DMS79 treated with DMSO at 0.1 percent for 48 hours (cell line): ENCODE results near the gene CASP6.

Source experiments
- DNase-seq: peaks from one replicate; lab custom pipeline; 2025; lab: John Stamatoyannopoulos, UW

Gene CASP6

DNA sequence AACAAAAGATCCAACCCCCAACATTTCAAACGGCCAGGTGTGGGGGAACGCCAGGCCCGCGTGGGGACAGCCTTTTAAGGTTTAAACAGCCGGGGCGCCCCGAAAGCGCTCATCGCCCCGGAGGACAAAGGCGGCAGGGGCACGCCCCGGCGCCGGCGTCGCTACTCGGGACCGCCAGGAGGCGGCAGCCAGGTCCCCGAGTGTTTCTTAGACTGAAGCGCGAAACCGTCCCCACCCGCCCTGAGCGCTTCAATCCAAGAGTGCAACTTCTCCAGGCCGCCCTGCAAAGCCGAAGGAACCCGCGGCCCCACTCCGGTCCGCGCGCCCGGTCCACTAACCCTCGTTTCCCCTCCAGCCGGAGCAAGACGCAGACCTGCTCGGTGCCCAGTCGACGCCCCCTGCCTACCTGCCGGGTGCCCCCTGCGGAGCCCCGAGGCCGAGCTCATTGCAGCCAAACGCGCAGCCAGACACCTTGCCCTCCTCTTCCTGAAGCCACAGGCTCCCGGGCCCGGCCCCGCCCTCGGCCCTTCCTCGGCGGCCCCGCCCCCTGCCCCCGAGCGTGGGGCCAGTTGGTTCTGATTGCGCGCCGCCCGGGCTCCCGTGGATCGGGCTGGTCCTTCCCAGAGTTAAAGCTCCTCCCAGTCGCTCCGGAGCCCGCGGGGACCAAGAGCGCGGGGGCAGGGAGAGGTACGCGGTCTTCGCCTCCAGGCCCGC is at the start of gene CASP6:
Gene CASP6 (minus strand): TSS at position 496 of the 714 bp plus-strand sequence. CDS start 50 bp downstream, at position 446.
- DNase-seq = peak; percentile 34

- DNase-seq = no peak
Observed at GRCh38 chr4:109752525-109752924, 49.3 kb upstream of the CASP6 start.

- DNase-seq = no peak
Observed at GRCh38 chr4:109751852-109752251, 48.6 kb upstream of the CASP6 start.

GRCh38 chr4:109750652-109751244 is 47.5 kb upstream of the CASP6 start:
- no peak for DNase-seq

DNA sequence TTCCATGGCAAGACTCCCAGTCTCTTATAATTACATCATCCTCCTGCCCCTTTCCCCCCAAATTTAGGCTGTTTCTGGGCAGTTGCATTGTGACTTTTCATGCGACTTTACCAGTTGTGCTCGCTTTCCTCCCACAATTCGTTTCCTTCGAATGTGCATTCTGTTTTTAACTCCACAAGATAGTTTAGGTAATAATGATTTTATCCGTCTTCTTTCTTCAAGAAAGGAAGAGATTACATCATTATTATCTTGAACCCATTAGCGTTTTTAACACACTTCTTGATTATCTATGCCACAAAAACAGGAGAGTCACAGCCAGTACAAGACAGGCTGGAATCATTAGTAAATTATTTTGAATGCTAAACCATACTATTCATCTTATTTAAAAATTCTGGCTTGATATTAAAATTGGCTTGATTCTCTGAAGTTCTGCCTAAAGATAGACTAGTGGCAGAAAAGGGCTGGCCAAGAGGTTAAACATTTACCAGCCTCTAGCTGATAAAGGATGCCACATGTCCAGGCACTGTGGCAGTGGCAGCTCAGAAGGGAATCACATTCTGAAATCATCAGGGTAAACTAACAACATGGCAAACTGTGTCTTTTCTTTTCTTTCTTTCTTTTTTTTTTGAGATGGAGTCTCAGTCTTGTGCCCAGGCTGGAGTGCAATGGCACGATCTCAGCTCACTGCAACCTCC is 46.3 kb upstream of the CASP6 start:
- no peak for DNase-seq

DNA sequence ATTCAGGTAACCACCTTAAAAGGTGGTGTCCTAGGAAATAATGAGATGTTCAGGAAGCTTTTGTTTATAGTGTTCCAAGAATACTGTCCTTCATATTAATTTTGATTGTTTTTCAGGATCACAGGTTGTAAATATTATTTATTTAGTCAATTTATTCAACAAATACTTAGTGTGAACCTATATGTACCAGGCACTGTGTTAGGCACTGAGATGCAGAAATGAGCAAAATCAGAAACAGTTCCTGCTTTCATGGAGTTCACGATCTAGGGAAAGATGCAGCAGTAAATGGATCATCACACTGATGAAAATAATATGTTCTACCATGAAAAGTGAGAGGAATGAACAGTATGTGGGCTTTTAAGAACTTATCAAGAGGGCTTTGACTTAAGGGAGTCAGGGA is 44.9 kb upstream of the CASP6 start:
- no peak for DNase-seq

GRCh38 chr4:109746728-109747127 is 43.5 kb upstream of the CASP6 start:
- no peak for DNase-seq

- no peak for DNase-seq
Observed at GRCh38 chr4:109745830-109746229, 42.6 kb upstream of the CASP6 start.

- no peak for DNase-seq
Observed at GRCh38 chr4:109739547-109739946, 36.3 kb upstream of the CASP6 start.

DNA sequence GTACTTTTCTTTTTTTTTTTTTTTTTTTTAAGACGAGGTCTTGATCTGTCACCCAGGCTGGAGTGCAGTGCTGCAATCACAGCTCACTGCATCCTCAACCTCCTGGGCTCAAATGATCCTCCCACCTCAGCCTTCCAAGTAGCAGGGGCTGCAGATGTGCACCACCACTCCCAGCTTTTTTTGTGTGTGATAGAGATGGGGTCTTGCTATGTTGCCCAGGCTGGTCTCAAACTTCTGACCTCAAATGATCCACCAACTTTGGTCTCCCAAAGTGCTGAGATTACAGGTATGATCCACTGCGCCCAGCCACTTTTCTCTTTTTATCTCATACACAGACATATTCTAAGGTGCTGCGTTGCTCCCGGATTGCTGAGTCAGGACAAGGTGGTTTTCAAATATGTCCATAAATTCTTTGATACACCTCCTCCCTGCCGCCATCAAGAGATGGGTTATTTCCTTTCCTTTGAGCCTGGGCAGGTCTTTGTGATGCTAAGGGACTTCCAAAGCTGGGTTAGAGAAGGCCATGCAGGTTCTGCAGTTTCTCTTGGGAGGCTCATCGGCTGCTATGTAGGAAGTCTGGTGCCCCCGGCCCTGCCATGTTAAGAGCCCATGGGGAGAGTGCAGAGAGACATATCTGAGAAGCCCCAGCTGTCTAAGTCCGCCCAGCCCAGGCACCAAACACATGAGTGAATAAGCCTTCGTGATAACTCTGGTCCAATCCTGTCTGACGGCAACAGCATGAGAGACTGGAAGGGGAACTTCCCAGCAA is 35.0 kb upstream of the CASP6 start:
- no peak for DNase-seq

DNA sequence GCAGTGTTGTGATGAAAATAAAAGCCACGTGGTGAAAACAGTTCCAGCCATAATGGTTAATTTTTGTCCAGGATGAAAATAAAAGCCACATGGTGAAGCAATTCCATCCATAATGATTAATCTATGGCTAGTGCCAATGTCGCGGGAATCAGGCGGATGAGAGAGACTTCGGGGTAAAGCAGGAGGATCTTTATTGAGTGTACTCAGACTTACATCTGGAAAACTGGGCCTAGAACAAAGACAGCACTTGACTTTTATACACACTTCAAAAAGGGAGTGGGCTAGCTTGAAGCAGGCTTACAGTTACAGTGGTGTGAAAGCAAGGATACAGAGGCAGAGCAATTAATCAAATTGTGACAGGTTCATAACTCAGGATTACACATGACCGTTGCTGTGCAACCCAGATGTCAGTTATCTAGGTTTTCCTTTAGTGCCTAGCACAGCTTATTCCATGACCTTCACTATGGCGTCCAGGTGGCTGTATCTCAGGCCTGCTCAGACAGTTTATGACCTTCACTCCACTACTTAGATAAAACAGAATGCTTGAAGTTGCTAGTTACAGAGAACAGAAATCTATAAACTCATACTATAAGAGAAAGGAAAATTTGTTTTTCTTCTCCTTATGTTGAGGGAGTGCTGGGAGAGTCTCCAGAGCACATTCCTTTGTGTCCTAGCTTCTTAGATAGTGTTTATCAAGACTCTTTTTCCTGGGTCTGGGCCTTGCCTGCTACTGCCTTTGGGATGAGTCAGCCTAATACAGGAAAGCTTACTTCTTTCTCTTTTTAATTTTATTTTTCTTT is 32.5 kb upstream of the CASP6 start:
- no peak for DNase-seq

GRCh38 chr4:109733728-109734127 is 30.5 kb upstream of the CASP6 start:
- DNase-seq = no peak

GRCh38 chr4:109730619-109731545 is 27.6 kb upstream of the CASP6 start:
- DNase-seq = no peak

GRCh38 chr4:109729718-109730618 is 26.7 kb upstream of the CASP6 start, which contains the start of gene PLA2G12A:
PLA2G12A (minus strand) TSS chr4:109730070; CDS start chr4:109729809, 261 bp downstream.
- DNase-seq = peak; percentile 58

DNA sequence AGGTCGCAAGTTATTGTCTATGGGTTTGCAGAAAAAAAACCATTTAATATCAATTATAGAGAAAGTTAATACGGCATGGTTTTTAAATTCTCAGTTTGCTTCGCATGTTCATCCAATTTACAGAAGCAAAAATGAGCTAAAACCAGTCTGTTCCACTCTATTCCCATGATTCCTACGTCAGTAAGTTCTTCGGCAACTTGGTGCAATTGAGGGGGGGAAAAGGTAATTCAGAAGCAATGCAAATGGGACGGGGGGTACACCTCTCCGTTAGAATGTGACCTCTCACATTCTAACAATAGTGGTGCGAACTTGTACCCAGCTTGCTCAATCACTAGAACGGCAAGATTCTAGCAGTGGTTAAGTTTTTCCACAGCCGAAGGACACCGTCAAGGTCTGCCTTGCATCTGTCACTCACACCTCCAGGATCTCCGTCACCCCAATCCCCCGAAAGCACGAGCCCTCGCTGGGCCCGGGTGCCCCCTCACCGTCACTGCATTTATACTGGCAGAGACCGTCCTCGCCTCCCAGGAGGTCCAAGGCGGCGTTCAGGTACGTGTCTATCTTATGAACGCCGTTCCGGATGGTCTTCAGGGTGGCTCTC is 26.0 kb upstream of the CASP6 start:
- DNase-seq = no peak

DNA sequence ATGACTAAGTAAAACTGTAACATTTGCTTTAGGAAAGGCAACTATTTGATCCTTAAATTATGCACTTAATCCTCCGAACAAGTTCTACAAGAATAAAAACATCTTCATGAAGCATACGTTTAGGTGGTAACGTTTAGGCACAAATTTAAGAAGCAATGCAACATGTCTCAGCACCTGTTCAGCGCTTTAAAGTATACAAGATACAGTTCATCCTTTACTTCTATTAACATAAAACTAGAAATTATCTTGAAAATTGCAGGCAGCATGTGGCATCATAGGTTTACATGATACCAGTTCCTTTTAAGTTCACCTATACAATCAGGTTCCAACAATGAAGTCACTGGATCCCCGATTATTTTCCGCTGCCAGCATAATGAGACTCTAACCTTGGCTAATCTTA is 25.1 kb upstream of the CASP6 start:
- DNase-seq = no peak

- no peak for DNase-seq
Observed at GRCh38 chr4:109723110-109723509, 19.9 kb upstream of the CASP6 start.

- no peak for DNase-seq
Observed at GRCh38 chr4:109722357-109722756, 19.1 kb upstream of the CASP6 start.

DNA sequence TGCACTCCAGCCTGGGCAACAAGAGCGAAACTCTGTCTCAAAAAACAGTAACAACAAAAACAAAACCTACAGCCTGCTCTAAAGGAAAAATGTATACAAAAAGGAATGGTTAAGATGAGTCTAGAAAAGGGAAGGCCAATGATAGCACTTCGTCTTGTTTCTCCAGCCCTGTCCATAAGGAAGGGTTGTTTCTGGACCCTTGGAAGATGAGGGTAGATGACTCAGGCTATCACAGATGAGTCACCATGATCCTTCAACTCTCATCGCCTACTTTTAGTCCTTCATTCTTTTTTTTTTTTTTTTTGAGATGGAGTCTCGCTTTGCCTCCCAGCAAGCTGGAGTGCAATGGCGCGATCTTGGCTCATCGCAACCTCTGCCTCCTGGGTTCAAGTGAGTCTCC is 17.8 kb upstream of the CASP6 start:
- DNase-seq = no peak
